Measurements from ENCODE around the gene KIRREL3. TPM values are rescaled to one million over a fixed set of nuclear protein-coding genes. Genes with fewer than 3 reads are reported as not detected.

Gene KIRREL3
- total RNA-seq, 1 donor from 2014 or later, result not detected

DNA sequence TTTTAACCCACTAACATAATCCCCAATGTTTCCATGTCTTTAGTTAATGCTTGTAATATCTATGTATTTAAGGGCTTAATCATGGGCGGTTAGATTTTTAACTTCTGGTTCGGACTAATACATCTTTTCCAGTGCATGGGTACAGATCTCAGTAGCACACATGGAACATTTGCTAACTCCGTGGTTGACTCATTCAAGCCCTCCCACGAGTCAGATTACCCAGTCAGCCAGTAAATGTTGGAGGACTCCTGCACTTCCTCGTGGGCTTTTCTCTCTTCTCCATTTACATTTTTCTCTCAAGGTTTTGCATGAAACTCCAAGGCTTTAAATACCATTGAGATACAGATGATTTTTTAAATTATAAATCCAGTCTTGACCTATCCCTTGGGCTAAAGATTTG, 331.2 kb downstream of the KIRREL3 start:
- no peaks in the 10 kb centered on the region for H3K4me1 ChIP-seq

DNA sequence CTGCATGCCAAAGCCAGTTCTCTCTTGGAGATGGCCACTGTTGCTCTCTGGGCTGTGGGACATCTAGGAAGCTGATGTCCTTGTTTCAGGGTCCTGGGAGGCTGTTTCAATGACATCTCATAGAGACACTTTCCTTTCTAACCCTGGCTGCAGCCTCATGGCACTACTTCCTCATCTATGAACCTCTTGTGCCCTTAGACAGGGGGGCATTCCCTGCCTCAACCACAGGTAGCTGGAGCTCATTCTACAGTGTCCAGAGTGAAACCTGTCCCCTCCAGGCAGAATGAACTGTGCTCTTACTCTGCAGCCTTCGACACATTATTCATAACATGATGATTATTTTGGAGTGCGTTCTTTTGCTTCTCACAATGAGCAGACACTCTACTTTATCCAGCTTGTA, 335.9 kb downstream of the KIRREL3 start:
- Histone ChIP-seq H3K4me3 (no peak overlapping the region), H3K27ac (no peak overlapping the region), H3K27me3 (no peaks in the 10 kb centered on the region), H3K4me1 (no peaks in the 10 kb centered on the region), H3K9me3 (no peaks in the 10 kb centered on the region), H3K36me3 (no peaks in the 10 kb centered on the region)
- DNase-seq (no peak), ATAC-seq (no peak)
- intact Hi-C loops (cut with DNase I), result no loop called here
- TF ChIP-seq, protein P1, sequence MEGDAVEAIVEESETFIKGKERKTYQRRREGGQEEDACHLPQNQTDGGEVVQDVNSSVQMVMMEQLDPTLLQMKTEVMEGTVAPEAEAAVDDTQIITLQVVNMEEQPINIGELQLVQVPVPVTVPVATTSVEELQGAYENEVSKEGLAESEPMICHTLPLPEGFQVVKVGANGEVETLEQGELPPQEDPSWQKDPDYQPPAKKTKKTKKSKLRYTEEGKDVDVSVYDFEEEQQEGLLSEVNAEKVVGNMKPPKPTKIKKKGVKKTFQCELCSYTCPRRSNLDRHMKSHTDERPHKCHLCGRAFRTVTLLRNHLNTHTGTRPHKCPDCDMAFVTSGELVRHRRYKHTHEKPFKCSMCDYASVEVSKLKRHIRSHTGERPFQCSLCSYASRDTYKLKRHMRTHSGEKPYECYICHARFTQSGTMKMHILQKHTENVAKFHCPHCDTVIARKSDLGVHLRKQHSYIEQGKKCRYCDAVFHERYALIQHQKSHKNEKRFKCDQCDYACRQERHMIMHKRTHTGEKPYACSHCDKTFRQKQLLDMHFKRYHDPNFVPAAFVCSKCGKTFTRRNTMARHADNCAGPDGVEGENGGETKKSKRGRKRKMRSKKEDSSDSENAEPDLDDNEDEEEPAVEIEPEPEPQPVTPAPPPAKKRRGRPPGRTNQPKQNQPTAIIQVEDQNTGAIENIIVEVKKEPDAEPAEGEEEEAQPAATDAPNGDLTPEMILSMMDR (IDR thresholded peaks at IDR 0.05), result no peak

More for the DNA sequence above, 331.2 kb downstream of the KIRREL3 start:
- H3K9me3 ChIP-seq, result no peaks in the 10 kb centered on the region
- no peaks in the 10 kb centered on the region for H3K36me3 ChIP-seq
- intact Hi-C loops (cut with DNase I), result no loop called here
- H3K4me3 ChIP-seq, result no peak overlapping the region
- H3K27ac ChIP-seq, result no peak overlapping the region
- DNase-seq, result no peak
- TF ChIP-seq, protein P1 (IDR thresholded peaks at IDR 0.05), result no peak
- peaks cover 4% of the 10 kb centered on the region for H3K27me3 ChIP-seq
- no peak for ATAC-seq

DNA sequence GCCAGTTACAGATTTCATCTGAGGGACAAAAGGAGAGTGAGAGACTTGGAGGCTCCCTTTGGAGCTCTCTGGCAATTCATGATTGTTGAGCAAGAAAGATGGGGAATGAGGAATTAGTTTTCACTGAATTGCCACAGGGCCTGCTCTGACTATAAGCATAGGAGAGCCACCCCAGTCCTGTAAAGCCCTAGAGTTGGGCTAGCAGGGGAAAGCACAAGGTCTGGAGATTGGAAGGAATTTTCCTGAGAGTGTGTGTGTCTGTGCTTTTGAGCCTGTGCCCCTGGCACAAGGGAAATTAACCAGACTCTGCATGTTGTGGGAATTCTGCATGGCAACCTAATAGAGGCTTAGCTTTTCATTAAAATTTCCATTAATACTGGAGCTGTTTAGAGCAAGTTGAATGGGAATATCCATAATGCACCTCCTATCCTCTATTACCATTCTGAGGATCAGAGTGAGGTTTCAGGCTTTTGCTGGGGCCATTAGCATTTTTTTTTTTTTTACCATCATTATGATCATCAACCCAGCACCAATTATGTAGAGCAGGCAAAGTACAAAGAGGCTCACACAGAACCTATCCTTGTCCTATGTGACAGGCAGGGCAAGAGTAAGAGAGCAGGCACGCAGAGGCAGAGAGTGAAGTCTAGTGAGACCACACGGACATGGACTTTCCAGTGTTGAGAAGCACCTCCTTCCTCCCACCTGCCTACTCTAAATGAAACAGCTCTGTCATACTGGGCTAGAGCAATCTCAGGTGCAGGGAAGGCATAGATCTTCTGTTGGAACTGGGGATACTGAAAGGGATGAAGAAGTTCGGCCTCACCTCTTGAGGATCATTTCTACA, 336.6 kb downstream of the KIRREL3 start:
- Histone ChIP-seq H3K27me3 (no peaks in the 10 kb centered on the region), H3K9me3 (no peaks in the 10 kb centered on the region), H3K4me3 (no peak overlapping the region), H3K4me1 (no peaks in the 10 kb centered on the region), H3K27ac (no peak overlapping the region), H3K36me3 (no peaks in the 10 kb centered on the region)
- TF ChIP-seq, protein P1 (IDR thresholded peaks at IDR 0.05), result no peak
- intact Hi-C loops (cut with DNase I), result no loop called here
- no peak for ATAC-seq
- no peak for DNase-seq

DNA sequence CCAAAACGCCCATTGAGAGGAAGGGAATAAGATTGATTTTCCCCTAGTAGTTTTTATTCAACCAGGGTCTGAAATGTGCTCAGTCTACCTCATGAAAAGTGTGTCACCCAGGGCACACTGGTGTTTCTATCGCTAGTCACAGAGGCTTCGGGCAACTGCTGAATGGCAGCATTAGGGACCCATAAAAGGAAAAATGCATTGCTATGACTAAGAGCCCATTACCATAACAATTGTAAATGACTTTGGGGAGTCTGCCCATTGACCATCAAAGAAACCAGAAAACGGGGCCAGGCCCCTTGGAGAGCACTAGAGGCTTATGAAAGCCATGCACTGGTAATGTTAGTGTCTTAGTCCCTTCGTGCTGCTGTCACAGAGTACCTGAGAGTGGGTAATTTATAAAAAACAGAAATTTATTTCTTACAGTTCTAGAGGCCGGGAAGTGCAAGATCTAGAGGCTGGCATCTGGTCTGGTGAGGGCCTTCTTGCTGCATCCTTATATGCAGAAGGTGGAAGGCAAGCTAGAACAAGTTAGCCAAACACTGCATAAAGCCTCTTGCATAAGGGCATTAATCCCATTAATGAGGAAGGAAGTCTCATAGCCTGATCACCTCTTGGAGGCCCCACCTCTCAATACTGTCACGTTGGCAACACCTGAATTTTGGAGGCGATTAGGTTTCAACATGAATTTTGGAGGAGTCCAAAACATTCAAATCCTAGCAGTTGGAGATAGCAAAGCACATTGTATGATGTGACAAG, 338.4 kb downstream of the KIRREL3 start:
- intact Hi-C loops (cut with DNase I), result no loop called here
- no peak for DNase-seq

DNA sequence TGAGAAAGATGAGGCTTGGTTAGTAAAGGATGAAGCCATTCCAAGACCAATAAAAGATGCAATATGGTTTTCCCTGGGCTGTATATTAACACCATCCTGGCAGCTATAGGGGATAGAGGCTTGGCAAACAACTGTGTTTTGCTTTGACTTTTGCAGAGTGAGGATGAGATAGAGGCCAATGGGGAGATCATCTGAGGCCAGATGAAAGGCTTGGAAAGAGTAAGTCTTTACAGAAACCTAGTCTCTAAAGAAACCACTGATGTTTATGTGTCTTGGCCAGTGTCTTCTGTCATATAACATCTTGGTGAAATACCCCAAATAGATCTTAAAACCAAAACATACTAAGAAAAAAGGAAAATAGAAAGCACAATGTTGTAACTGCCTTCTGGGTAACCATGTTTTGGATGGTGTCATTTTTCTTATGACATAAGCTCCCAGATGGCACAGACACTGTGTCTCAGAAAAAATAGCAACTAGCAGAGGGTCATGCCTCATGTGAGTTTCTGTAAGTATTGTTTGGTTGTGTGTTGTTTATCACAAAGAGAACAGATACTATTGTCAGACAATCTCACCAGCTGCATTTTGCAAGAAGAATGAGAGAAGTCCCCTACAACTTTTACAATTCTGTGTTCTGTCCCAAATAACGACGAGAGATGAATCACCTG, 339.7 kb downstream of the KIRREL3 start:
- H3K4me1 ChIP-seq, result no peaks in the 10 kb centered on the region
- no peak overlapping the region for H3K4me3 ChIP-seq
- intact Hi-C loops (cut with DNase I), result no loop called here
- TF ChIP-seq, protein P1 (IDR thresholded peaks at IDR 0.05), result no peak
- no peaks in the 10 kb centered on the region for H3K9me3 ChIP-seq
- ATAC-seq (no peak), DNase-seq (no peak)
- H3K27ac ChIP-seq, result no peak overlapping the region
- no peaks in the 10 kb centered on the region for H3K27me3 ChIP-seq
- no peaks in the 10 kb centered on the region for H3K36me3 ChIP-seq

More for the DNA sequence above, 338.4 kb downstream of the KIRREL3 start:
- Histone ChIP-seq H3K9me3 (no peaks in the 10 kb centered on the region), H3K4me3 (no peak overlapping the region), H3K27ac (no peak overlapping the region), H3K4me1 (no peaks in the 10 kb centered on the region), H3K36me3 (no peaks in the 10 kb centered on the region), H3K27me3 (no peaks in the 10 kb centered on the region)
- TF ChIP-seq, protein P1 (IDR thresholded peaks at IDR 0.05), result no peak
- ATAC-seq, result no peak
